HepG2 (cell line): ENCODE measurements around the gene TLDC2. TPM values are rescaled to one million over a fixed set of nuclear protein-coding genes. Genes with fewer than 3 reads are reported as not detected.

ENCODE experiments used
- AHR ChIP-seq: IDR thresholded peaks from 2 replicates; pipeline ENCODE4 v1.6.1; 2018; ENCODE audit warnings: missing genetic modification reagents, missing compliant biosample characterization
- ARID4A ChIP-seq: sonication (generic); formaldehyde crosslinking; IDR thresholded peaks from 2 replicates; pipeline ENCODE4 v1.5.0; 2020; ENCODE audit warnings: mild to moderate bottlenecking, missing genetic modification reagents, borderline replicate concordance
- ATAD3A ChIP-seq: sonication (generic); formaldehyde crosslinking; IDR thresholded peaks from 2 replicates; pipeline ENCODE4 v1.4.0; 2020; ENCODE audit warnings: missing genetic modification reagents
- ATF6 ChIP-seq: sonication (generic); formaldehyde crosslinking; conservative IDR thresholded peaks from 2 replicates; pipeline ENCODE4 v1.4.0; 2020; ENCODE audit warnings: missing genetic modification reagents
- ATM ChIP-seq: fragments of 450-650 bp; IDR thresholded peaks from 2 replicates; pipeline ENCODE4 v1.7.1; 2017; ENCODE audit warnings: mild to moderate bottlenecking, borderline replicate concordance
- CHCHD3 ChIP-seq: sonication (generic); formaldehyde crosslinking; IDR thresholded peaks from 2 replicates; pipeline ENCODE4 v1.8.0; 2022; ENCODE audit warnings: mild to moderate bottlenecking, missing genetic modification reagents, moderate library complexity
- GMEB2 ChIP-seq: IDR thresholded peaks from 2 replicates; pipeline ENCODE4 v1.6.1; 2016; ENCODE audit warnings: missing biosample characterization, missing genetic modification reagents, low read depth
- JARID2 ChIP-seq: sonication (generic); formaldehyde crosslinking; IDR thresholded peaks from 2 replicates; pipeline ENCODE4 v1.8.1; 2023; ENCODE audit warnings: missing genetic modification reagents, inconsistent platforms; ENCODE audit not compliant: insufficient replicate concordance
- JUNB ChIP-seq: sonication (generic); formaldehyde crosslinking; IDR thresholded peaks from 2 replicates; pipeline ENCODE4 v1.8.0; 2022; ENCODE audit warnings: missing genetic modification reagents, mild to moderate bottlenecking, borderline replicate concordance
- MTF2 ChIP-seq: sonication (generic); formaldehyde crosslinking; IDR thresholded peaks from 2 replicates; pipeline ENCODE4 v1.5.0; 2020; ENCODE audit warnings: missing genetic modification reagents, borderline replicate concordance
- SP2 ChIP-seq: sonication (generic); formaldehyde crosslinking; IDR thresholded peaks from 2 replicates; pipeline ENCODE4 v1.5.1; 2020; ENCODE audit warnings: mild to moderate bottlenecking, missing genetic modification reagents
- SUZ12 ChIP-seq: fragments of 150-350 bp; IDR thresholded peaks from 2 replicates; pipeline ENCODE4 v1.6.1; 2014; ENCODE audit warnings: low read depth, low read length
- TBX2 ChIP-seq: sonication (generic); formaldehyde crosslinking; IDR thresholded peaks from 2 replicates; pipeline ENCODE4 v1.5.0; 2020; ENCODE audit warnings: missing genetic modification reagents, mild to moderate bottlenecking, borderline replicate concordance
- TIGD3 ChIP-seq: sonication (generic); formaldehyde crosslinking; IDR thresholded peaks from 2 replicates; pipeline ENCODE4 v1.5.1; 2020; ENCODE audit warnings: mild to moderate bottlenecking, missing genetic modification reagents, borderline replicate concordance
- ZBTB39 ChIP-seq: sonication (generic); formaldehyde crosslinking; IDR thresholded peaks from 2 replicates; pipeline ENCODE4 v1.5.0; 2020; ENCODE audit warnings: missing genetic modification reagents
- ZBTB7B ChIP-seq: sonication (generic); formaldehyde crosslinking; IDR thresholded peaks from 2 replicates; pipeline ENCODE4 v1.4.0; 2020; ENCODE audit warnings: missing genetic modification reagents
- ZNF136 ChIP-seq: sonication (generic); formaldehyde crosslinking; IDR thresholded peaks from 2 replicates; pipeline ENCODE4 v1.8.1; 2022; ENCODE audit warnings: low read depth, mild to moderate bottlenecking, moderate library complexity, missing genetic modification reagents
- ZNF564 ChIP-seq: sonication (generic); formaldehyde crosslinking; IDR thresholded peaks from 2 replicates; pipeline ENCODE4 v1.8.1; 2023; ENCODE audit warnings: mild to moderate bottlenecking, missing genetic modification reagents
- ZNF780A ChIP-seq: sonication (generic); formaldehyde crosslinking; IDR thresholded peaks from 2 replicates; pipeline ENCODE4 v1.8.0; 2022; ENCODE audit warnings: mild to moderate bottlenecking, missing genetic modification reagents, moderate library complexity
- polyA plus RNA-seq, 8 experiments: library from polyadenylated mRNA; depleted of rRNA in 3 of 8; stranded (reverse) in 7 of 8; unstranded in 1 of 8; fragments of >200 nt; fragmentation: Illumina TruSeq in 4 of 8; extraction: Trizol in 4 of 8; gene quantifications; 2 replicates each; pipeline versions ENCODE4 v1.2.1 to v1.2.3, GENCODE V29; 2011 to 2016; ENCODE audit warnings: low read depth in 4 of 8, missing spikeins in 1 of 8, mixed read lengths in 1 of 8; ENCODE audit not compliant: insufficient read depth in 1 of 8
- total RNA-seq, 5 experiments: library from RNA; depleted of rRNA; stranded (reverse); fragments of >200 nt; fragmentation: Illumina TruSeq; extraction: Trizol; gene quantifications; 2 replicates each; pipeline ENCODE4 v1.2.3, GENCODE V29; 2016; ENCODE audit warnings: low read depth in 1 of 5

Gene TLDC2
- total and polyA plus RNA-seq, 2 of the 13 experiments (the other 11 are each of a cell fraction or from before 2014, with no cell fraction given) = 1.5 to 1.6 TPM

GRCh38 chr20:36872852-36873251, 3.1 kb upstream of the TLDC2 start (continued):
- TF ChIP-seq ZBTB39 (CRISPR knock-in tag) (no peak), ATAD3A (CRISPR knock-in tag) (no peak), ZNF780A (no peak), ATF6 (CRISPR knock-in tag) (no peak), TBX2 (CRISPR knock-in tag) (0 out of 2 replicates have a peak, but pooled peaks have one; percentile 17), MTF2 (0 out of 2 replicates have a peak, but pooled peaks have one; percentile 61), TIGD3 (CRISPR knock-in tag) (no peak), AHR (no peak), CHCHD3 (CRISPR knock-in tag) (0 out of 2 replicates have a peak, but pooled peaks have one; percentile 22), GMEB2 (CRISPR knock-in tag) (no peak), ZNF136 (no peak), JARID2 (CRISPR knock-in tag) (no peak), ATM (no peak), JUNB (CRISPR knock-in tag) (no peak), SP2 (CRISPR knock-in tag) (0 out of 2 replicates have a peak, but pooled peaks have one; percentile 11), ZNF564 (CRISPR knock-in tag) (0 out of 2 replicates have a peak, but pooled peaks have one; percentile 12), ZBTB7B (0 out of 2 replicates have a peak, but pooled peaks have one; percentile 20), ARID4A (CRISPR knock-in tag) (peak; percentile 48), SUZ12 (no peak)
